HG03039 (cell line): ENCODE results near the gene ZNF223.

Experiments
- ATAC-seq: cut with Tn5 transposase; IDR thresholded peaks from one replicate; pipeline ENCODE4 v1.9.1; 2021; ENCODE audit warnings: mild to moderate bottlenecking, moderate library complexity; ENCODE audit not compliant: unreplicated experiment

The ZNF223 gene

GRCh38 chr19:44051650-44052402, at the start of gene ZNF223:
TSS of gene ZNF223 (plus strand) at chr19:44052036. CDS start at chr19:44055177, 3,141 bp downstream.
- ATAC-seq, result peak; percentile 67

- ATAC-seq, result no peak
Observed at GRCh38 chr19:44002212-44002565, 49.6 kb upstream of the ZNF223 start.

GRCh38 chr19:44002566-44003460, 49.0 kb upstream of the ZNF223 start, which contains the start of gene ZNF230:
TSS of gene ZNF230 (plus strand) at chr19:44002957. CDS start at chr19:44007079, 4,122 bp downstream.
- ATAC-seq, result peak; percentile 86

- ATAC-seq, result peak; percentile 24
Observed at GRCh38 chr19:44003461-44004009, 48.3 kb upstream of the ZNF223 start.

GRCh38 chr19:44005973-44006372, 45.9 kb upstream of the ZNF223 start:
- no peak for ATAC-seq

- no peak for ATAC-seq
Observed at GRCh38 chr19:44007473-44007872, 44.4 kb upstream of the ZNF223 start.

- ATAC-seq, result no peak
Observed at GRCh38 chr19:44010468-44010867, 41.4 kb upstream of the ZNF223 start.

- no peak for ATAC-seq
Observed at GRCh38 chr19:44019498-44019897, 32.3 kb upstream of the ZNF223 start.

- no peak for ATAC-seq
Observed at GRCh38 chr19:44021221-44021620, 30.6 kb upstream of the ZNF223 start.

- ATAC-seq, result no peak
Observed at GRCh38 chr19:44024900-44025216, 27.0 kb upstream of the ZNF223 start.

- no peak for ATAC-seq
Observed at GRCh38 chr19:44025217-44025936, 26.5 kb upstream of the ZNF223 start, which contains the start of gene ZNF222. TSS of gene ZNF222 (plus strand) at chr19:44025379. CDS start at chr19:44025437, 58 bp downstream.

GRCh38 chr19:44026622-44027021, 25.2 kb upstream of the ZNF223 start:
- no peak for ATAC-seq

- ATAC-seq, result no peak
Observed at GRCh38 chr19:44032001-44032610, 19.7 kb upstream of the ZNF223 start.

- no peak for ATAC-seq
Observed at GRCh38 chr19:44042147-44042546, 9.7 kb upstream of the ZNF223 start.

- no peak for ATAC-seq
Observed at GRCh38 chr19:44050740-44051649, 841 bp upstream of the ZNF223 start.

GRCh38 chr19:44055870-44056269, 4.0 kb downstream of the ZNF223 start:
- ATAC-seq, result no peak

GRCh38 chr19:44059229-44059628, 7.4 kb downstream of the ZNF223 start:
- no peak for ATAC-seq

- no peak for ATAC-seq
Observed at GRCh38 chr19:44061038-44061437, 9.2 kb downstream of the ZNF223 start.

GRCh38 chr19:44066305-44066704, 14.5 kb downstream of the ZNF223 start:
- no peak for ATAC-seq

- no peak for ATAC-seq
Observed at GRCh38 chr19:44069415-44069814, 17.6 kb downstream of the ZNF223 start.
